ENCODE measurements around the gene XYLT2.
"Not testable (repeated sequence)": the region's sequence is repeated elsewhere in the genome, so short reads cannot be mapped to it uniquely, and the experiment has no call there.

XYLT2 gene

DNA sequence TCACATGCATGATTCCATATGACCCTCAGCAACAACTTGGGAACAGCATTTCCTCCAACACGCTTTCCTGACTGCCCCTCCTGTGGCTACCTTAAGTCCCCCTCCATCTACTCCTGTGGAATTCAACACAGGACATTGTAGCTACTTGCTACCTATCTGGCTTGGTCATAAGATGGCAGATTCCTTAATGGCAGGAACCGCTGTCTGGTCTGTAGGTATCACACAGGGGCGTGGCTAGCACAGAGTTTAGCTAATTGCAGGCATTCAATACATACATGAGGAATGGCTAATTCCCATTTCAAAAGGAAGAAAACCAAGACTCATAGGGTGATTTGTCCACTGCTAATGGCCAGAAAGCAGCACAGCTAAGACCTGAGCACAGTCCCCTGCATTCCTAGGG is 42.8 kb downstream of the XYLT2 start:
- in situ Hi-C loops (cut with MboI; ENCODE audit: low sequenced_read_pairs) = no loop called here

DNA sequence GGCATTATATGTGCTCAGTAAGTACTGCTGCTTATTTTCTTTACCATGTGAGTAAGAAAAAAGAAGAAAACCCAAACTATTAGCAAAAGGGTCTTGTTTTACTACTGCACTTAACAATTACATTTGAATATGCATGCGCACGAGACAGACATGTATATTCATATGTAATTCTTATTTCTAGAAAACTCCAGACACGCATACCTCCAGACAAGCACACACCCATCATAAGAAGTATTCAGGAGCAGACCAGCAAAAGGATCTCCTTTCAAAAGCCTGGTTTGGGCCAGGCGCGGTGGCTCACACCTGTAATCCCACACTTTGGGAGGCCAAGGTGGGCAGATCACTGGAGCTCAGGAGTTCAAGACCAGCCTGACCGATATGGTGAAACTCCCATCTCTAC is 43.6 kb downstream of the XYLT2 start:
- in situ Hi-C loops (cut with MboI; ENCODE audit: low sequenced_read_pairs) = no loop called here

DNA sequence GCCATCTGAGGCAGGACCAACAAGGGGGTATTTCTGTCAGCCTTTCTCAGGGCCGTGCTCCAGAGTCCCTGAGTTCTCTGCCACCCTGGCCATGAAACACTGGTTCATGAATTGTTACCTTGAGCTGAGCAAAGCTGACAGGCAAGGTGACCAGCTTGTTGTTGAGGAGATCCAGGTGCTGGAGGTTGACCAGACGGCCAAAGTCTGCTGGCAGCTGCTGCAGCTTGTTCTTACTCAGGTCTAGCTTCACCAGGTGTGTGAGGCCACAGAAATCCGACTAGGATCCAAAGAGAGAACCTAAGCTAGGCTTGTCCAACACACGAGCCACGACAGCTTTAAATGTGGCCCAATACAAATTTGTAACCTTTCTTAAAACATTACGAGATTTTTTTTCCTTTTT is 46.7 kb downstream of the XYLT2 start:
- in situ Hi-C loops (cut with MboI; ENCODE audit: low sequenced_read_pairs) = no loop called here

DNA sequence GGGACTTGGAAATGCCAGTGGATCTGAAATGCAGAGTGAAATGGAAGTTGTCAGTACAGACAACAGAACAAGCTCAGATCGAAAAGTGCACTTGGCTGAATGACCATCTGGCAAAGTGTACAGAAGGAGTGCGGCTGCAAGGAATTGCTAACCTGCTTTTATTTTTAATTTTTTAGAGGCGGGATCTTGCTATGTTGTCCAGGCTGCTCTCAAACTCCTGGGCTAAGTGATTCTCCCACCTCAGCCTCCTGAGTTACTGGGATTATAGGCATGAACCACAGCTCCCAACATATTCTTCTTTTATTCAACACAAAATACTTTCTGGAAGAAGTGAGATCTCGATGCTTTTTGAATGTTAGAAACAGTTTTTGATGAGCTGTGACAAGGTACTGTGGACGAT is 47.8 kb downstream of the XYLT2 start:
- in situ Hi-C loops (cut with MboI; ENCODE audit: low sequenced_read_pairs) = no loop called here

DNA sequence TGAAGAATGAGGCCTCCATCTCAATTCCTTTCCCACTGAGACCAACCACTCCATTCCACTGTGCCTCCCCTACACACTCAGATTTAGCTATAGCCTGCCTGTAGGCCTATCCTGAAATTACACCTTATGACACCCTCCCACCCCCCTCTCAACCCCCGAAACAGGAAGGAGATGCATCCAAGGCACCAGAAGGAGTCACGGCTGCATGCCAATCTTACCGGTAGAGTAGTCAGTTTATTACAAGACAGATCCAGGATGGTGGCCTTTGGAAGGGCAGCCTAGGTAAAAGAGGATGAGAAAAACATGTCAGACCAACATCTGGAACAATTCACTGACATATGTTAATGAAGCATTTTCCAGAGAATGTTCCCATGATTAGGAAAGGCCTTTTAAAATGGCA is 48.8 kb downstream of the XYLT2 start:
- in situ Hi-C loops (cut with MboI; ENCODE audit: low sequenced_read_pairs) = no loop called here

DNA sequence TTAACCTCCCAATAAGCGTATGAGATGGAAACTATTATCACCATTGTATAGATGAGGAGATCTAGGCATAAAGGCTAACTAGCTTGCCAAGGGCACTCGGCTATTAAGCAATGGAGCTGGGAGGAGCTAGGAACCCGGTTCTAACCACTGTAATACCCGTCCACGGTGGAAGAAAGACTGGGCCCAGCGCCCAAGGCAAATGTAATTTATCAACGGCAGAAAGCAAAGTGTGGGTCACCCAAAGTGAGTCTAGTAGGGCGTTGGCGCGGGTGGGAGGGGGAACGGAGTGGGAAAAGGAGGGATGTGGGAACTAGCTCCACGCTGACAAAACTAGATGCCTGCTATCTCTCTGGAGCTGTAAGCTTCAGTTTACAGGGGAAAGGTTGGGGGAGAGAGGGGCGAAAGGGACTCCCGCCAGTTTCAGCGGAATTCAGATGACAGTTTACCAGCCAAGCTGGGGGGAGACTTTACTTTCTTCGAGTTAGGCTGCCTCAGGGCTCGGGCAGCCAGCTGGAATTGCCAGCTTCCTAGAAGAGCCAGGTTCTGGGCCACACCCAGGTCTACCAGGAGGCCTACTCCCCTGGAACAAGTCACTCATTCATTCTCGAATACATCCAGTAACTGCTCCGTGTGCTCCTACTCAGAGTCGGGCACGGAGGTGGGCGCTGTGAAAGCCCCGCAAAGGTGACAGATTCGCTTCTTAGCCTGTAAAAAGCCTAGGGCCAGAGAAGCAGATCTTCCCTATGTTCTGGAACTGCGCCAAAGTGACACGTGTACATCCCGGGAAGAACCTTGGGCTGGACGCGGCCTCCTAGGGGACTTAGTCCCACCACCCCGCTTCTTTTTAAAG is 50.6 kb downstream of the XYLT2 start:
- in situ Hi-C loops (cut with MboI; ENCODE audit: low sequenced_read_pairs) = no loop called here

DNA sequence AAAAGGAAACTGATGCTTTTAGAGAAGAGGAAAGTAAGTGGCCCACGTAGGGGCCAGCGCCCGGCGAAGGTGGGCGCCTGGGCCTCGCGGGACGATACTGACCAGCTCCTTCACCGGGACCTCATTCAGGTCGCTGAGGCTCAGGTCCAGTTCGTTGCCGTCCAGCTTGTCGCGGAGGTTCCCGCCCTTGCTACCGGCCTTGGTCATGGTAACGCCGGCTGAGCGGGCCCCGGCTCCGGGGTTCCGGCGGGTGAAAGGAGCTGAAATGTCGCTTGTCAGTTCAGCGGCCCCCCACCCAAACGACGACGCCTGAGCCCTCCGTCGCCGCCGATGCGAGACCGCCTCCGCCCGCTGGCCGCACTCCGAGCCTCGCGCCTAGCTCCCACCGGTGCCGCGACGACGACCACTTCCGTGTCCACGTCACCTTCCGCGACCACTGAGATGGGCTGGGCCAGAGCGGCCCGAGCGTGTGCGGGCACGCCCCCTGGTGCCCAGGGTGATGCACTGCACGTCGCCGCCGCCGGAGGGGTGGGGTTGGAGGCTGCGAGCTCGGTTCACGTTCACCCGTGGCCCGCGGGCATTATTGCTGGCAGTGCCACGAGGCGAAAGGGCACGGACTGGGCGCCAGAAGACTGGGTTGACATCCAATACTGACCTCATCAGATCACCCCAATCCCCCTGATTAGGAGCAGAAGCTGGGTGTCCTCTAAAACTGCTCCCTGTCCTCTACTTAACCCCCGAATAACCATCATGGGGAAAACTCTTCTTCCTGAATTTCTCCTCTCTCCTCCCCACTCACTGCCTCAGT is 51.4 kb downstream of the XYLT2 start, which contains the start of gene LRRC59:
Gene LRRC59 (minus strand): TSS at position 413 of the 808 bp plus-strand sequence. CDS start 206 bp downstream, at position 207.
- in situ Hi-C loops (cut with MboI; ENCODE audit: low sequenced_read_pairs) = no loop called here

DNA sequence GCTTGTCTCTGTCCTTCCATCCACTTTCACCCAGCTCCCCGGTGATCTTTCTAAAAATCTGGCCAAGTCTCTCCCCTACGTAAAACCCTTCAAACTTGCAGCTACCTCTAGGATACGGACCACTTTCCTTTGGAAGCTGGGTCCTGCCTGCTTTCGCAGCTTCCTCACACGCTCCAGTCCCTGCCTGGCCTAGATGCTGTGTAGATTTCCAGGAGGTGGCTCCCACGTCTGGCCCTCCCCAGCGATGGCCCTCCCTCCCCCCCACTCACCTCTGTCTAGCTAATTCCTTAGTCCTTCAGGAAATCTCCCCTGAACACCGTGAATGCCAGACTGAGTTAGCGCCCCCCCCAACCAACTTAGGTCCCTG is 52.0 kb downstream of the XYLT2 start:
- in situ Hi-C loops (cut with MboI; ENCODE audit: low sequenced_read_pairs) = no loop called here

DNA sequence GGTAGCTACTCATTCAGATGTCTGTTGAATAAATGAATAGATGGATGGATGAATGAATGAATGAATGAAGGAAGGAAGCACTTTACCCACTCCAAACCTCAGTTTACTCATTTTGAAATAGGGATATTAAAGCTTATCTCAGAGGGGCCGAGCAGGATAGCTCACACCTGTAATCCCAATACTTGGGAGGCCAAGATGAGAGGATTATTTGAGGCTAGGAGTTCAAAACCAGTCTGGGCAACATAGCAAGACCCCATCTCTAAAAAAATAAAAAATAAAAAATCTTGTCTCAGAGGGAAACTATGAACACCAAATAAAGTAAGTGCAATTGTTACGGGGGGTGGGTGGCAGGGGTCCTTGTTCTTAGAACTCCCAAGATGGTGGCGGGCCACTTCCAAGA is 52.7 kb downstream of the XYLT2 start:
- in situ Hi-C loops (cut with MboI; ENCODE audit: low sequenced_read_pairs) = not testable (repeated sequence)

DNA sequence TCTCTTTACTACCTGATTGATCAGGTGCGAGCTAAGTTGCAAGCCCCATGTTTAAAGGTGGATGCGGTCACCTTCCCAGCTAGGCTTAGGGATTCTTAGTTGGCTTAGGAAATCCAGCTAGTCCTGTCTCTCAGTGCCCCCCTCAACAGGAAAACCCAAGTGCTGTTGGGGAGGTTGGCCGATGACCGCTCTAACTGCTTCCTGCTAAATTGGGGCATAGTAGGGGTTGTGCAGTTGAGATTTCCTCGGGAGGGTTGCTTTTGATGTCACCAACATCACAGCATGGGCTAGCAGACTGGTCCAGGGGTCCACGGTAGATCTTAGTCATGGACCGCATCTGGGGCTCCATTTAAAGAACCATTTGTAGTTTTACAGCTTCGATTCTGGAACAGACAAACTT is 53.7 kb downstream of the XYLT2 start:
- in situ Hi-C loops (cut with MboI; ENCODE audit: low sequenced_read_pairs) = not testable (repeated sequence)

DNA sequence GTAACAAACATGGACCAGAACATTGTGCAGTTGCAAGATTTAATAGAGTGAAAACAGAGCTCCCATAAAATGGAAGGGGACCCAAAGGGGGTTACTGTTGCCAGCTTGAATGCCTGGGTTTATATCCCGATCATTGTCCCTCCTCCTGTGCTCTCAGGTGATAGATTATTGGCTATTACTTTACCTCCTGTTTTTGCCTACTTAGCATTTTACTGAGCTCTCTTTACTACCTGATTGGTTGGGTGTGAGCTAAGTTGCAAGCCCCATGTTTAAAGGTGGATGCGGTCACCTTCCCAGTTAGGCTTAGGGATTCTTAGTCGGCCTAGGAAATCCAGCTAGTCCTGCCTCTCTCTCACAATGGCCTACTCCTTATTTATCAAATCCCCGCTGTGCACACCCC is 59.4 kb downstream of the XYLT2 start:
- in situ Hi-C loops (cut with MboI; ENCODE audit: low sequenced_read_pairs) = not testable (repeated sequence)

DNA sequence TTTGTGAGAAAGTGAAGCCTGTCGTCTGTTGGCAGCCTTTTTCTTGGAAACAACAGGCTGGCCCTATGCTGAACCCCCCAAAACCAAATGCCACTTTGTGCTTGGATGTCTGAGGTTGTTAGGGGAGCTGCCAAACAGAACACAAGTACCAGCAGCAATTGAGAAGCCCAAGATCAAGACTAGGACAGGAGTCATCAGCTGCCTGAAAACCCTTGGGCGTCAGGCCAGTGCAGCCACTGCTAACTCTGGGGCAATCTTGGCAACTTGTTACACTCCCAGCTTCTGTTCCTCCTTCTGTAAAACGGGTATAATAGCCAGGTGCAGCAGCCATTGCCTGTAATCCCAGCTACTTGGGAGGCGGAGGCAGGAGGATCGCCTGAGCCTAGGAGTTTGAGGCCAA is 60.7 kb downstream of the XYLT2 start:
- in situ Hi-C loops (cut with MboI; ENCODE audit: low sequenced_read_pairs) = no loop called here

DNA sequence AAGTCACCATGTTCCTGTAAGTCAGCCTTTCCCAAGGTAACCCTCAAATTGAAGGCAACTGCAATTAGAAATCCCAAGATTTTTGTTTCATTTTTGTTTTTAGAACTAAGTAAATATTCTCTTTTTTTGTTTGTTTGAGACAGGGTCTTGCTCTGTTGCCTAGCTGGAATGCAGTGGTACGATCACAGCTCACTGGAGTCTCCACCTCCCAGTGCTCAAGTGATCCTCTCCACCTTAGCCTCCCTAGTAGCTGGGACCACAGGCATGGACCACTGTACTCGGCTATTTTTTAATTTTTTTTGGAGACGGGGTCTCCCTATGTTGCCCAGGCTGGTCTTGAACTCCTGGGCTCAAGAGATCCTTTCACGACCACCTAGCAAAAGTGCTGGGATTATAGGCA is 62.0 kb downstream of the XYLT2 start:
- in situ Hi-C loops (cut with MboI; ENCODE audit: low sequenced_read_pairs) = no loop called here

Data from hTERT RPE-1 (cell line).